Vagina (tissue), 2 donors: ENCODE measurements around the gene TNIP3. TPM values are rescaled to one million over a fixed set of nuclear protein-coding genes. Genes with fewer than 3 reads are reported as not detected.
"Not testable (repeated sequence)": the region's sequence is repeated elsewhere in the genome, so short reads cannot be mapped to it uniquely, and the experiment has no call there.

Experiments used
- DNase-seq, 2 donors: peaks; one replicate each; pipeline ENCODE4 v3.0.0-alpha.2; 2017; ENCODE audit errors: extremely low spot score in 2 of 2
- H3K27ac ChIP-seq: fragments of 200-600 bp; sonication (generic); one replicate; pipeline ENCODE4 v1.5.1; 2019
- H3K27me3 ChIP-seq: fragments of 200-600 bp; sonication (generic); one replicate; pipeline ENCODE4 v1.5.1; 2019
- H3K36me3 ChIP-seq, 2 donors: fragments of 200-600 bp; sonication (generic); one replicate each; pipeline ENCODE4 v1.5.1; 2017 to 2019
- H3K4me1 ChIP-seq: fragments of 200-600 bp; sonication (generic); one replicate; pipeline ENCODE4 v1.5.1; 2019
- H3K4me3 ChIP-seq, 2 donors: fragments of 200-600 bp; sonication (generic); 1 replicate in 1 of 2; 2 replicates in 1 of 2; pipeline ENCODE4 v1.5.1; 2016 to 2019
- H3K9me3 ChIP-seq: fragments of 200-600 bp; sonication (generic); one replicate; pipeline ENCODE4 v1.5.1; 2019
- CTCF ChIP-seq, 3 experiments: fragments of 450-650 bp in 2 of 3; fragments of 200-600 bp in 1 of 3; sonication (generic) in 1 of 3; IDR thresholded peaks; one replicate each; pipeline ENCODE4 v1.5.1; 2017 to 2019; ENCODE audit warnings: antibody characterized with exemption in 3 of 3, mild to moderate bottlenecking in 2 of 3, moderate library complexity in 2 of 3
- POLR2A ChIP-seq, 2 donors: fragments of 450-650 bp; IDR thresholded peaks; one replicate each; pipeline ENCODE4 v1.6.1; 2017; ENCODE audit warnings: antibody characterized with exemption in 2 of 2, mild to moderate bottlenecking in 2 of 2, moderate library complexity in 2 of 2
- POLR2AphosphoS5 ChIP-seq, 2 donors: sonication (generic); formaldehyde crosslinking; IDR thresholded peaks; one replicate each; pipeline ENCODE4 v1.9.0; 2017; ENCODE audit warnings: antibody characterized with exemption in 2 of 2, mild to moderate bottlenecking in 2 of 2, low read depth in 1 of 2; ENCODE audit not compliant: insufficient read depth in 1 of 2
- intact Hi-C: fragments of 100-400 bp; cut with DNase I; formaldehyde crosslinking; loops from one replicate; pipeline ENCODE4 v1.15.1; 2023
- total RNA-seq: library from RNA; depleted of rRNA; stranded (reverse); fragments of >200 nt; gene quantifications from one replicate; pipeline ENCODE4 v1.2.3, GENCODE V29; 2016

The TNIP3 gene
- total RNA-seq: not detected

- Histone ChIP-seq H3K36me3 (no peaks in the 10 kb centered on the region), H3K9me3 (no peaks in the 10 kb centered on the region), H3K27me3 (no peaks in the 10 kb centered on the region), H3K4me3 (no peak within 1 kb of the TSS), H3K4me1 (no peaks in the 10 kb centered on the region), H3K27ac (no peak within 1 kb of the TSS)
- TF ChIP-seq POLR2A (IDR thresholded peaks at IDR 0.05) (no peak), POLR2AphosphoS5 (IDR thresholded peaks at IDR 0.05; ENCODE audit: insufficient read depth in 1 of 2, low read depth in 1 of 2) (no peak), CTCF (IDR thresholded peaks at IDR 0.05) (no peak)
- intact Hi-C loops: no loop called here
- no peak for DNase-seq
Observed at GRCh38 chr4:121164291-121164690, at the start of gene TNIP3. TNIP3 (minus strand) TSS chr4:121164321; CDS start chr4:121164125, 196 bp downstream.

GRCh38 chr4:121212806-121213205 lies 48.7 kb upstream of the TNIP3 start:
- Histone ChIP-seq H3K36me3 (no peaks in the 10 kb centered on the region), H3K9me3 (no peaks in the 10 kb centered on the region), H3K27me3 (no peaks in the 10 kb centered on the region), H3K4me3 (no peak overlapping the region), H3K4me1 (no peaks in the 10 kb centered on the region), H3K27ac (no peak overlapping the region)
- intact Hi-C loops: no loop called here
- DNase-seq: no peak
- TF ChIP-seq POLR2AphosphoS5 (IDR thresholded peaks at IDR 0.05; ENCODE audit: insufficient read depth in 1 of 2, low read depth in 1 of 2) (no peak), CTCF (IDR thresholded peaks at IDR 0.05) (no peak), POLR2A (IDR thresholded peaks at IDR 0.05) (no peak)

- Histone ChIP-seq H3K36me3 (no peaks in the 10 kb centered on the region), H3K27ac (no peak overlapping the region), H3K27me3 (no peaks in the 10 kb centered on the region), H3K9me3 (no peaks in the 10 kb centered on the region), H3K4me3 (no peak overlapping the region), H3K4me1 (no peaks in the 10 kb centered on the region)
- DNase-seq: no peak
- intact Hi-C loops: no loop called here
- TF ChIP-seq POLR2A (IDR thresholded peaks at IDR 0.05) (no peak), POLR2AphosphoS5 (IDR thresholded peaks at IDR 0.05; ENCODE audit: insufficient read depth in 1 of 2, low read depth in 1 of 2) (no peak), CTCF (IDR thresholded peaks at IDR 0.05) (no peak)
Observed at GRCh38 chr4:121209171-121209570, 45.0 kb upstream of the TNIP3 start.

GRCh38 chr4:121208244-121209007 lies 44.3 kb upstream of the TNIP3 start:
- Histone ChIP-seq H3K9me3 (no peaks in the 10 kb centered on the region), H3K36me3 (no peaks in the 10 kb centered on the region), H3K27me3 (no peaks in the 10 kb centered on the region), H3K27ac (no peak overlapping the region), H3K4me1 (no peaks in the 10 kb centered on the region), H3K4me3 (no peak overlapping the region)
- no peak for DNase-seq
- TF ChIP-seq POLR2A (IDR thresholded peaks at IDR 0.05) (no peak), POLR2AphosphoS5 (IDR thresholded peaks at IDR 0.05; ENCODE audit: insufficient read depth in 1 of 2, low read depth in 1 of 2) (no peak), CTCF (IDR thresholded peaks at IDR 0.05) (no peak)
- intact Hi-C loops: no loop called here

- H3K4me3 ChIP-seq, H3K9me3 ChIP-seq, intact Hi-C loops, H3K4me1 ChIP-seq, H3K36me3 ChIP-seq, H3K27me3 ChIP-seq, H3K27ac ChIP-seq, DNase-seq: not testable (repeated sequence)
Observed at GRCh38 chr4:121205777-121206176, 41.7 kb upstream of the TNIP3 start.
